Neural cell (in vitro differentiated cells): ENCODE data around the gene SLC38A9. TPM values are rescaled to one million over a fixed set of nuclear protein-coding genes. Genes with fewer than 3 reads are reported as not detected.

Source experiments
- H2AFZ ChIP-seq: fragments of 200-600, 300-800 bp; sonication (generic), shearing (Covaris generic); 2 replicates; pipeline ENCODE4 v1.6.0; 2014; ENCODE audit warnings: low read depth, mild to moderate bottlenecking, antibody characterized with exemption, low read length, moderate library complexity
- H3F3A ChIP-seq: fragments of 200-600 bp; shearing (Covaris generic); 2 replicates; pipeline ENCODE4 v1.6.1; 2016; ENCODE audit warnings: mild to moderate bottlenecking, moderate library complexity, mixed read lengths, antibody characterized with exemption, low read length; ENCODE audit not compliant: insufficient read depth, poor library complexity, severe bottlenecking
- H3K27ac ChIP-seq: fragments of 200-600, 300-800 bp; sonication (generic), shearing (Covaris generic); 2 replicates; pipeline ENCODE4 v1.5.1; 2014; ENCODE audit warnings: mild to moderate bottlenecking, low read length, moderate library complexity
- H3K27me3 ChIP-seq: fragments of 300-800, 200-600 bp; sonication (generic), shearing (Covaris generic); 2 replicates; pipeline ENCODE4 v1.6.0; 2014; ENCODE audit warnings: mild to moderate bottlenecking, low read depth, low read length, moderate library complexity; ENCODE audit not compliant: insufficient read depth
- H3K36me3 ChIP-seq: fragments of 300-800, 200-600 bp; sonication (generic), shearing (Covaris generic); 2 replicates; pipeline ENCODE4 v1.5.1; 2014; ENCODE audit warnings: mild to moderate bottlenecking, antibody characterized with exemption, low read length, moderate library complexity; ENCODE audit not compliant: insufficient read depth
- H3K4me2 ChIP-seq: fragments of 300-800, 200-600 bp; sonication (generic), shearing (Covaris generic); 2 replicates; pipeline ENCODE4 v1.6.0; 2014; ENCODE audit warnings: mild to moderate bottlenecking, low read length
- H3K4me3 ChIP-seq: fragments of 300-800, 200-600 bp; sonication (generic), shearing (Covaris generic); 2 replicates; pipeline ENCODE4 v1.5.1; 2014; ENCODE audit warnings: mild to moderate bottlenecking, low read length, moderate library complexity
- H3K79me2 ChIP-seq: fragments of 200-600 bp; shearing (Covaris generic); replicated peaks from 2 replicates; pipeline ENCODE4 v1.6.0; 2014; ENCODE audit warnings: mild to moderate bottlenecking, low read length, moderate library complexity; ENCODE audit not compliant: insufficient read depth
- H3K9ac ChIP-seq: fragments of 300-800, 200-600 bp; sonication (generic), shearing (Covaris generic); 2 replicates; pipeline ENCODE4 v1.6.1; 2016; ENCODE audit warnings: mild to moderate bottlenecking, low read length, mixed read lengths
- H3K9me2 ChIP-seq: fragments of 200-600 bp; shearing (Covaris generic); 2 replicates; pipeline ENCODE4 v1.6.1; 2016; ENCODE audit warnings: mild to moderate bottlenecking, low read length, mixed read lengths; ENCODE audit not compliant: insufficient read depth
- H3K9me3 ChIP-seq: fragments of 200-600, 300-800 bp; sonication (generic), shearing (Covaris generic); 2 replicates; pipeline ENCODE4 v1.6.1; 2016; ENCODE audit warnings: mild to moderate bottlenecking, mixed run types, low read length, moderate library complexity, mixed read lengths
- H4K20me1 ChIP-seq: fragments of 200-600 bp; shearing (Covaris generic); 2 replicates; pipeline ENCODE4 v1.6.1; 2016; ENCODE audit warnings: mild to moderate bottlenecking, mixed run types; ENCODE audit not compliant: insufficient read depth
- EP300 ChIP-seq: fragments of 450-650 bp; conservative IDR thresholded peaks from 2 replicates; pipeline ENCODE4 v1.6.1; 2014; ENCODE audit warnings: antibody characterized with exemption, mild to moderate bottlenecking, moderate library complexity; ENCODE audit not compliant: poor library complexity, severe bottlenecking
- EZH2 ChIP-seq: fragments of 200-600, 300-800 bp; shearing (Covaris generic), sonication (generic); IDR thresholded peaks from 2 replicates; pipeline ENCODE4 v1.6.1; 2014; ENCODE audit warnings: antibody characterized with exemption, low read length, borderline replicate concordance, mild to moderate bottlenecking; ENCODE audit not compliant: insufficient read depth, poor library complexity, severe bottlenecking
- MXI1 ChIP-seq: fragments of 450-650 bp; conservative IDR thresholded peaks from 2 replicates; pipeline ENCODE4 v1.6.1; 2014; ENCODE audit warnings: antibody characterized with exemption, mild to moderate bottlenecking; ENCODE audit not compliant: poor library complexity, severe bottlenecking
- POLR2AphosphoS5 ChIP-seq: IDR thresholded peaks from 2 replicates; pipeline ENCODE4 v1.6.1; 2012
- RAD21 ChIP-seq: fragments of 450-650 bp; conservative IDR thresholded peaks from 2 replicates; pipeline ENCODE4 v1.6.1; 2014; ENCODE audit warnings: antibody characterized with exemption, mild to moderate bottlenecking, moderate library complexity
- SMC3 ChIP-seq: fragments of 450-650 bp; conservative IDR thresholded peaks from 2 replicates; pipeline ENCODE4 v1.6.1; 2014; ENCODE audit warnings: antibody characterized with exemption, mild to moderate bottlenecking, moderate library complexity; ENCODE audit not compliant: poor library complexity
- TAF1 ChIP-seq: IDR thresholded peaks from 2 replicates; pipeline ENCODE4 v1.6.1; 2012; ENCODE audit warnings: low read depth
- polyA plus RNA-seq: library from polyadenylated mRNA; depleted of rRNA; stranded (reverse); fragments of >200 nt; gene quantifications from 2 replicates; pipeline ENCODE4 v1.2.3, GENCODE V29; 2014
- TF ChIP-seq, protein P1 (sequence below): fragments of 450-650 bp; IDR thresholded peaks from 2 replicates; pipeline ENCODE4 v1.5.1; 2014; ENCODE audit warnings: antibody characterized with exemption, mild to moderate bottlenecking, moderate library complexity; ENCODE audit not compliant: poor library complexity, severe bottlenecking
- TF ChIP-seq, protein P2 (sequence below): IDR thresholded peaks from 2 replicates; pipeline ENCODE4 v1.6.1; 2012; ENCODE audit warnings: borderline replicate concordance

The SLC38A9 gene
- polyA plus RNA-seq, 1 donor from 2014 or later: 44.5 TPM

DNA sequence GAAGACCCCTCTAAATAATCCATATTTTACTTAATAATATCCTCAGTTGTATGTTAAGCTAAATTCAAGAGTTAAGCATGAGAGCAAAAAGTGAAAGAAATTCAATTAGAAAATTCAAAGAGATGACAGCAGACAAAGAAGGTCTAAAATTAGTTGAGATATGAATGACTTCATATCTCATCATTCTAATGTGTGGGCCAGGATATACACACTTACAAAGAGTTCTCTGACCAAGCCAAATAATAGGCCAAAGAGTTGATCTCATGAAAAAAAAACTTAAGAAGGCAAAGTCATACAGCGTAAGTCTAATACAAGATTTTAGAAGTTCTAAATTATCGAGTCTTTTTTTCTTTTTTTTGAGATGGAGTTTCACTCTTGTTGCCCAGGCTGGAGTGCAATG lies 89.7 kb downstream of the SLC38A9 start:
- Histone ChIP-seq H3K9me2 (no peaks in the 10 kb centered on the region), H3K9me3 (no peaks in the 10 kb centered on the region), H3K27me3 (no peaks in the 10 kb centered on the region), H3K27ac (no peak overlapping the region), H3K4me2 (no peak overlapping the region), H3K9ac (no peak overlapping the region), H3F3A (no peaks in the 10 kb centered on the region), H2AFZ (no peak overlapping the region), H4K20me1 (no peaks in the 10 kb centered on the region), H3K36me3 (no peaks in the 10 kb centered on the region), H3K4me3 (no peak overlapping the region), H3K79me2 (no peaks in the 10 kb centered on the region)
- TF ChIP-seq EZH2: no peak
- no peak for TF ChIP-seq EP300
- no peak for TF ChIP-seq RAD21
- no peak for TF ChIP-seq MXI1
- no peak for TF ChIP-seq POLR2AphosphoS5
- TF ChIP-seq, protein P1, sequence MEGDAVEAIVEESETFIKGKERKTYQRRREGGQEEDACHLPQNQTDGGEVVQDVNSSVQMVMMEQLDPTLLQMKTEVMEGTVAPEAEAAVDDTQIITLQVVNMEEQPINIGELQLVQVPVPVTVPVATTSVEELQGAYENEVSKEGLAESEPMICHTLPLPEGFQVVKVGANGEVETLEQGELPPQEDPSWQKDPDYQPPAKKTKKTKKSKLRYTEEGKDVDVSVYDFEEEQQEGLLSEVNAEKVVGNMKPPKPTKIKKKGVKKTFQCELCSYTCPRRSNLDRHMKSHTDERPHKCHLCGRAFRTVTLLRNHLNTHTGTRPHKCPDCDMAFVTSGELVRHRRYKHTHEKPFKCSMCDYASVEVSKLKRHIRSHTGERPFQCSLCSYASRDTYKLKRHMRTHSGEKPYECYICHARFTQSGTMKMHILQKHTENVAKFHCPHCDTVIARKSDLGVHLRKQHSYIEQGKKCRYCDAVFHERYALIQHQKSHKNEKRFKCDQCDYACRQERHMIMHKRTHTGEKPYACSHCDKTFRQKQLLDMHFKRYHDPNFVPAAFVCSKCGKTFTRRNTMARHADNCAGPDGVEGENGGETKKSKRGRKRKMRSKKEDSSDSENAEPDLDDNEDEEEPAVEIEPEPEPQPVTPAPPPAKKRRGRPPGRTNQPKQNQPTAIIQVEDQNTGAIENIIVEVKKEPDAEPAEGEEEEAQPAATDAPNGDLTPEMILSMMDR: no peak
- TF ChIP-seq SMC3: no peak
- TF ChIP-seq TAF1: no peak
- TF ChIP-seq, protein P2, sequence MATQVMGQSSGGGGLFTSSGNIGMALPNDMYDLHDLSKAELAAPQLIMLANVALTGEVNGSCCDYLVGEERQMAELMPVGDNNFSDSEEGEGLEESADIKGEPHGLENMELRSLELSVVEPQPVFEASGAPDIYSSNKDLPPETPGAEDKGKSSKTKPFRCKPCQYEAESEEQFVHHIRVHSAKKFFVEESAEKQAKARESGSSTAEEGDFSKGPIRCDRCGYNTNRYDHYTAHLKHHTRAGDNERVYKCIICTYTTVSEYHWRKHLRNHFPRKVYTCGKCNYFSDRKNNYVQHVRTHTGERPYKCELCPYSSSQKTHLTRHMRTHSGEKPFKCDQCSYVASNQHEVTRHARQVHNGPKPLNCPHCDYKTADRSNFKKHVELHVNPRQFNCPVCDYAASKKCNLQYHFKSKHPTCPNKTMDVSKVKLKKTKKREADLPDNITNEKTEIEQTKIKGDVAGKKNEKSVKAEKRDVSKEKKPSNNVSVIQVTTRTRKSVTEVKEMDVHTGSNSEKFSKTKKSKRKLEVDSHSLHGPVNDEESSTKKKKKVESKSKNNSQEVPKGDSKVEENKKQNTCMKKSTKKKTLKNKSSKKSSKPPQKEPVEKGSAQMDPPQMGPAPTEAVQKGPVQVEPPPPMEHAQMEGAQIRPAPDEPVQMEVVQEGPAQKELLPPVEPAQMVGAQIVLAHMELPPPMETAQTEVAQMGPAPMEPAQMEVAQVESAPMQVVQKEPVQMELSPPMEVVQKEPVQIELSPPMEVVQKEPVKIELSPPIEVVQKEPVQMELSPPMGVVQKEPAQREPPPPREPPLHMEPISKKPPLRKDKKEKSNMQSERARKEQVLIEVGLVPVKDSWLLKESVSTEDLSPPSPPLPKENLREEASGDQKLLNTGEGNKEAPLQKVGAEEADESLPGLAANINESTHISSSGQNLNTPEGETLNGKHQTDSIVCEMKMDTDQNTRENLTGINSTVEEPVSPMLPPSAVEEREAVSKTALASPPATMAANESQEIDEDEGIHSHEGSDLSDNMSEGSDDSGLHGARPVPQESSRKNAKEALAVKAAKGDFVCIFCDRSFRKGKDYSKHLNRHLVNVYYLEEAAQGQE: no peak

DNA sequence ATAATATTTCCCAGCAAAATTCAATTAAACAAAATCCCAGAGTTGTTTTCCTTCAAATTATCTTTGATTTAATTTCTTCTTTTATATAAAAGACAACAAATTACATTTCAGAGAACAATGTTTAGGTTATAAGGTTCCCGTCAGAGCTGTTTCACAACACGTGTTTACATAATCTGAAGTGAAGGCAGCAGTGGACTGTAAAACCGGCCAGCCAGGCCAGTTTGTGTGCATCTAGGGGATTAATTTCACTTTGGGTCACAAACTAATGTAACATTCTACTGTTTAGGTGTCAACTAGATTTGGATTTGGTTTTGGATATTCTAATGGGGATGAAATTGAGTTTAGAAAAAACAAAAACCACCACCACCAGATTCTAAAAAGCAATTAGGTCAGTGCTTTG lies 90.9 kb downstream of the SLC38A9 start:
- Histone ChIP-seq H2AFZ (no peak overlapping the region), H3K9me2 (no peaks in the 10 kb centered on the region), H4K20me1 (no peaks in the 10 kb centered on the region), H3K79me2 (no peaks in the 10 kb centered on the region), H3K27ac (no peak overlapping the region), H3K9me3 (no peaks in the 10 kb centered on the region), H3K36me3 (no peaks in the 10 kb centered on the region), H3K4me2 (no peak overlapping the region), H3K4me3 (no peak overlapping the region), H3F3A (no peaks in the 10 kb centered on the region), H3K27me3 (no peaks in the 10 kb centered on the region), H3K9ac (no peak overlapping the region)
- no peak for TF ChIP-seq RAD21
- TF ChIP-seq, protein P2: no peak
- TF ChIP-seq, protein P1: no peak
- TF ChIP-seq POLR2AphosphoS5: no peak
- TF ChIP-seq TAF1: no peak
- no peak for TF ChIP-seq EP300
- TF ChIP-seq EZH2: no peak
- TF ChIP-seq MXI1: no peak
- TF ChIP-seq SMC3: no peak
